ENCODE results near the gene HS3ST5.
"Not testable (repeated sequence)": the region's sequence is repeated elsewhere in the genome, so short reads cannot be mapped to it uniquely, and the experiment has no call there.

The HS3ST5 gene

GRCh38 chr6:114151064-114151690 lies 191.6 kb downstream of the HS3ST5 start:
- DNase-seq (ENCODE audit: low read depth) = no peak

GRCh38 chr6:114149182-114149581 lies 193.6 kb downstream of the HS3ST5 start:
- DNase-seq (ENCODE audit: low read depth) = not testable (repeated sequence)

GRCh38 chr6:114144887-114145851 lies 197.7 kb downstream of the HS3ST5 start:
- DNase-seq (ENCODE audit: low read depth) = no peak

GRCh38 chr6:114142258-114142657 lies 200.6 kb downstream of the HS3ST5 start:
- DNase-seq (ENCODE audit: low read depth) = no peak

GRCh38 chr6:114140416-114140815 lies 202.4 kb downstream of the HS3ST5 start:
- no peak for DNase-seq (ENCODE audit: low read depth)

GRCh38 chr6:114138577-114139248 lies 204.1 kb downstream of the HS3ST5 start:
- DNase-seq (ENCODE audit: low read depth) = no peak

GRCh38 chr6:114135363-114135971 lies 207.4 kb downstream of the HS3ST5 start:
- no peak for DNase-seq (ENCODE audit: low read depth)

- no peak for DNase-seq (ENCODE audit: low read depth)
Observed at GRCh38 chr6:114133816-114134215, 209.0 kb downstream of the HS3ST5 start.

GRCh38 chr6:114131945-114132344 lies 210.9 kb downstream of the HS3ST5 start:
- DNase-seq (ENCODE audit: low read depth) = no peak

- DNase-seq (ENCODE audit: low read depth) = no peak
Observed at GRCh38 chr6:114125576-114125975, 217.2 kb downstream of the HS3ST5 start.

GRCh38 chr6:114121913-114122662 lies 220.7 kb downstream of the HS3ST5 start:
- DNase-seq (ENCODE audit: low read depth) = peak; percentile 74

GRCh38 chr6:114119056-114119455 lies 223.8 kb downstream of the HS3ST5 start:
- DNase-seq (ENCODE audit: low read depth) = no peak

- DNase-seq (ENCODE audit: low read depth) = no peak
Observed at GRCh38 chr6:114115652-114116051, 227.2 kb downstream of the HS3ST5 start.

GRCh38 chr6:114108119-114109002 lies 234.5 kb downstream of the HS3ST5 start:
- DNase-seq (ENCODE audit: low read depth) = peak; percentile 56

- DNase-seq (ENCODE audit: low read depth) = no peak
Observed at GRCh38 chr6:114106020-114106419, 236.8 kb downstream of the HS3ST5 start.

- DNase-seq (ENCODE audit: low read depth) = no peak
Observed at GRCh38 chr6:114101255-114101654, 241.6 kb downstream of the HS3ST5 start.

- no peak for DNase-seq (ENCODE audit: low read depth)
Observed at GRCh38 chr6:114100215-114100994, 242.4 kb downstream of the HS3ST5 start.

- no peak for DNase-seq (ENCODE audit: low read depth)
Observed at GRCh38 chr6:114096561-114097172, 246.2 kb downstream of the HS3ST5 start.

- DNase-seq (ENCODE audit: low read depth) = no peak
Observed at GRCh38 chr6:114092943-114093342, 249.9 kb downstream of the HS3ST5 start.

All from HS-27A (cell line).